Activated CD4-positive, alpha-beta T cell treated with anti-CD3 and anti-CD28 coated beads for 48 hours (primary cell): ENCODE measurements around the gene MYL5.
"Not testable (repeated sequence)": the region's sequence is repeated elsewhere in the genome, so short reads cannot be mapped to it uniquely, and the experiment has no call there.

Experiments
- DNase-seq: peaks from one replicate; pipeline ENCODE4 v3.0.0-alpha.2; 2020

MYL5 gene

DNA sequence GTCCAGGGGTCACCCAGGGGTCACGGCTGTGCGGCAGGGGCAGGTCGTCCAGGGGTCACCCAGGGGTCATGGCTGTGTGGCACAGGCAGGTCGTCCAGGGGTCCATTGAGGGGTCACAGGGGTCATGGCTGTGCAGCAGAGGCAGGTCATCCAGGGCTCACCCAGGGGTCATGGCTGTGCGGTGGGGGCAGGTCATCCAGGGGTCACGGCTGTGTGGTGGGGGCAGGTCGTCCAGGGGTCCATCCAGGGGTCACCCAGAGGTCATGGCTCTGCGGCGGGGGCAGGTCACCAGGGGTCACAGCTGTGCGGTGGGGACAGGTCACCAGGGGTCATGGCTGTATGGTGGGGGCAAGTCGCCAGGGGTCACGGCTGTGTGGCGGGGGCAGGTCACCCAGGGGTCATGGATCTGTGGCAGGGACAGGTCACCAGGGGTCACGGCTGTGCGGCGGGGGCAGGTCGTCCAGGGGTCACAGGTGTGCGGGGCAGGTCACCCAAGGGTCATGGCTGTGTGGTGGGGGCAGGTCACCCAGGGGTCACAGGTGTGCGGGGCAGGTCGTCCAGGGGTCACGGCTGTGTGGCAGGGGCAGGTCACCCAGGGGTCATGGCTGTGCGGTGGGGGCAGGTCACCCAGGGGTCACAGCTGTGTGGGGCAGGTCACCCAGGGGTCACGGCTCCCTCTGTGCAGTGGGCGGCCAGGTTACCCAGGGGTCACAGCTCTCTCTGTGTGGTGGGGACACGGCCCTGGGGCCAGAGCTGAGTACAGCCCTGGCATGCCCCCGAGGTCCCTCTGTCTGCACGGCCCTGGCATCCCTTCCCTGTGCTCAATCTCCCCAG, 16.3 kb upstream of the MYL5 start:
- no peak for DNase-seq

DNA sequence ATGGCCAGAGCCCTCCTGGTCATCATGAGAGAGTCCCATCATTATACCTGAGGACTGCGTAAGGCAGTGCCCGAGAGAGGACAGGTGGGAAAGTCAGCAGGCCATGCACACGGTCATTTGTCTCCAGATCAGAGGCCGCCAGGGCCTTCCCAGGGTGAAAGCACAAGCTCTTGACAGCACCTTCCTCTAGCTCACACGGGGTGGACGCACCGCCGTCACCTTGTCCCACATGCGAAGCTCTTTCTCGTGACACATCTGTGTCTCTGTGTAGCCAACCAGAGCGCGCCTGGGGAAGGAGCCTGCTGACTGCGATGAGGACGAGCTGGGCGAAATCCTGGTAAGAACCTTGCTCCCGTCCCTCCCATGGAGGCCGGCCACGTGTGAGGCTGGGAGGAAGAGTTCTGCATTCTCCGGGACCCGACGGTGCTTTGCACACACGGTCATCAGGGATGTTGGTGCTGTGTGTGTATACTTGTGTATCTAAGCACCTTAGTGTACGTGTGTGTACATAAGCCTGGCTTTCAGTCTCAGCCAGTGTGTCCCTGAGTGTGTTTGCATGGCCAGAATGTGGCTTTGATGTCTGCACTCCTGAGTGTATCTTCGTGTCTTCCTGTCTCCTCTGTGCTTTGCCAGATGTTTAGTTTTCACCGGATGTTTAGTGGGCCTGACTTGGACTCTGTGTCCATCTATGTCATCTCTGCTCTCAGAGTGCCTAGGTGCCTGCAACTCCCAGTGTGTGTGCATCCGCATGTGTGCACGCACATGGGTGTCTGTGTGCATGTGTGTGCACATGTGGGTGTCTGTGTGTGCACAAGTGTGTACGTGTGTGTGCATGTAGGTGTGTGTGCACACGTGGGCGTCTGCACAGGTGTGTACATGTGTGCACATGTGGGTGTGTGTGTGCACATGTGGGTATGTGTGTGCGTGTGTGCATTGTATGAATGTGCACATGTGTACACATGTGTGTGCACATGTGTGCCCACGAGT, 15.4 kb upstream of the MYL5 start:
- no peak for DNase-seq

DNA sequence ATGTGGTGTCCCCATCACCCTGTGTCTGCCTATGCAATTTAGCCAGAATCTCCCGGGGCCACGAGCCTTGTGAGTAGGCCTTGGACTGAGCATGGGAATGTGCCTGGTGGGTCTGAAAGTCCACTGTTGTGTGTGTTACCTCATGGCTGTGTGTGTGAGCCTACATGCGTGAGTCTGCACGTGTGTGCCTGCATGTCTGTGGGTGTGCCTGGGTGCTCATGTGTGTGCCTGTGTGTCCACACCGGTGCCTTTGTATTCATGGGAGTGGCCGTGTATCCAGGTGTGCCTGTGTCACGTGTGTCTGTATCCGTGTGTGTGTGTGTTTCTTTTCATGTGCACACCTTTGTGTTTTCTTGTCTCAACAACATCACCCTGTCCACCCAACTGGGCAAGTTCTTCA, 14.5 kb upstream of the MYL5 start:
- DNase-seq, result no peak

DNA sequence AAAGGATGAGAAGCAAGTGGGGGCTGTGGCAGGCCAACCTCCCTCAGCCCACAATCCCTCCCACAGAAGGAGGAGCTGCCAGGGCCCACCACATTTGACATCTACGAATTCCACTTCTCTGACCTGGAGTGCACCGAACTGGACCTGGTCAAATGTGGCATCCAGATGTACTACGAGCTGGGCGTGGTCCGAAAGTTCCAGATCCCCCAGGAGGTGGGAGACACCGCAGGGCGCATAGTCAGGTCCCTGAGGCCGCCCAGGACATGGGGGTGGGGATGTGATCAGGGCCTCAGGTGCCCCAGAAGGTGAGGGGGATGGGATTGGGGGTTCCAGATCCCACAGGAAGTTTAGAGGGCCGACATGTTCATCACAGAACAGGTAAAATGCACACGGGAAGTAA, 13.9 kb upstream of the MYL5 start:
- no peak for DNase-seq

DNA sequence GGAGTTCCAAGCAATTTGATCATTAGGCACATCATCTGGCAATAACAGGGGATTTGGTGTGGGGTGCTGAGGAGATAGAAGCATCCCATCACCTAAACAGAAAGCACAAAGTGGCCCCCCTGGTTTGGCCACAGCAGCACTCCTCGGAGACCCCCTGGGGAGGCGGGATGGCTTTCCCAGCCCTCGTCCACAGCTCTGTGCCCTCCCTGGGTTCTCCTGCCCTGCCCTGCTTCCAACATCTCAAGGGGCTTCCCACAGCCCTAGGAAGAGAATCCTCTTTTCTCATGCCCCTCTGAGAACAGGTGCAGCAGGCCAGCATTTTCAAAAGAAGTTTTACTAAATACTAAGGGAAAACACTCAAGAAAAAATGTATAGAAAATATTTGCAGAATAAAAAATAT, 13.1 kb upstream of the MYL5 start:
- DNase-seq, result no peak

DNA sequence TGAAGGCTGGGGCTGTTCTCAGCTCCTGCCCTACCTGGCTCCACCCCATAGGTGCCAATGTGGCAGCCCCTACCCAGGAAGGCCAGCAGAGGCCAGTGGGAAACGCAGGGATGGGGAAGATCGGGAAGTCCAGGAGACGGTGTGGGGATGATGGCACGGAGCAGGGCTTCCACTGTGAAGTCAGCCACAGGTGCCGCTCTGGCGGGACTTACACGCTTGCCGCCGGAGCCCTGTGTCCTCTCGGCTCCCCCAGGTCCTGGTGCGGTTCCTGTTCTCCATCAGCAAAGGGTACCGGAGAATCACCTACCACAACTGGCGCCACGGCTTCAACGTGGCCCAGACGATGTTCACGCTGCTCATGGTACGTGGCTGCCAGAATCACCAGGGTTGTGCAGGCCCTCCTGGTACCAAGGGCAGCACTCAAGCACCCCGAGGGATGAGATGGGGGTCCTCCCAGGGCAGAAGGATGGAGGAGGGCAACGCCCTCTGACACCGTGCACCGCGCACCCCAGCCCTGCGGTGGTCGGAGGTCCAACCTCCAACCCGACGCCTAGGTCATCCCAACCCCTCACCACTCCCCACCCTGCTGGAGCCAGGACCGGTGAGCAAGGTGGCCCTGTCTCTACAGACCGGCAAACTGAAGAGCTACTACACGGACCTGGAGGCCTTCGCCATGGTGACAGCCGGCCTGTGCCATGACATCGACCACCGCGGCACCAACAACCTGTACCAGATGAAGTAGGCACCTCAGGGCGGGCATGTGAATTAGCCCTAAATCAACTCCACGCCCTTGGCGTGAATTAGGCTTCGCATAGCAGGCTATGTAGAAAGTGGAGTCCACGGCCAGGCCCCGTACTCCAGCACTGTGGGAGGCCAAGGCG, 12.2 kb upstream of the MYL5 start:
- no peak for DNase-seq

DNA sequence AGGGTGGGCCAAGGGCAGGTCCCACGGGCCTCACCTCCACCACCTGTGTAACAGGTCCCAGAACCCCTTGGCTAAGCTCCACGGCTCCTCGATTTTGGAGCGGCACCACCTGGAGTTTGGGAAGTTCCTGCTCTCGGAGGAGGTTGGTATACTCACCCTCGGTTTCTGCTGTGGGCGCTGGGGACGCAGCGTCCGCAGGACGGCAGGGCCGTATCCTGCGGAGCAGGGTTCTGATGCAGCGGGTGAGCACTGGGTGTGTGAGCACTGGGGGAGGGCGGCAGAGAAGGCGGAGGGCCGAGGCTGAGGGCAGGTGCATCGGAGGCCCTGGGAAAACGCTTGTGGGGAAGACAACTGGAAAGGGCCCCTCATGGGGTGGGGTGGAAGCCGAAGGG, 11.3 kb upstream of the MYL5 start:
- DNase-seq, result no peak

DNA sequence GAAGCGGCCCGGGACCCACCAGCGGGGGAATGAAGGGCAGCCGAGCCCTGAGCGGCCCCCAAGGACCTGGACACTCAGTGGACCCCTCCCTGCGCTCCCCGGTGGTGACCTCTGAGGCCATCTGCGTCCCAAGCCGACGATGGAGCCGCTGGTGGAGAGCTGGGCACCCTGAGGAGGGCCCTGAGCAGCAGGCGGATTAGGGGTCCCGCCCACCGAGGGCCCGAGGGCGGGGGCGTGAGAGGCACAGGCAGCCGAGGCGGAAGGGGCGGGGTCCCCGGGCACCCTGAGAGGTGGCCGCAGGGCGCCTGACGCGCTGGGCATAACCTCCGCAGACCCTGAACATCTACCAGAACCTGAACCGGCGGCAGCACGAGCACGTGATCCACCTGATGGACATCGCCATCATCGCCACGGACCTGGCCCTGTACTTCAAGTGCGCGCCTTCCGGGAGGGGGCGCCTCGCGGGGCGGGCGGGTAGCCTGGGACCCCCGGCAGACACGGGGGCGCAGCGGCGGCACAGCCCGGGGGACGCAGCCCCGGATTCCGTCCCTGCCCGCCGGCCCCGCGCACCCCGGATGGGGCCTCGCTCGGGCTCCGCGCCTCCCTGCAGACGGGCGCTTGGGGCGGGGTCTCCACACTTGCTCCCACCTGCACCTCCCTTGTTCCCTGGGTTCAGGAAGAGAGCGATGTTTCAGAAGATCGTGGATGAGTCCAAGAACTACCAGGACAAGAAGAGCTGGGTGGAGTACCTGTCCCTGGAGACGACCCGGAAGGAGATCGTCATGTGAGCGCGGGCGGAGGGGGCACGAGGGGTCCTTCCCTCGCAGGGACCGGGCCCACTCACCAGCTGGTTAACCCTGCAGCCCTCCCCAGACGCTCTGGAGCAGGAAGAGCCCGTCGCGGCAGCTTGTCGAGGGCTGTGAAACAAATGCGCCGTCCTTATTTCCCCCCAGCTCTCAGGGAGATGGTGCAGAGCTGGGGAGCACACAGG, 10.6 kb upstream of the MYL5 start:
- peak; percentile 81 for DNase-seq

DNA sequence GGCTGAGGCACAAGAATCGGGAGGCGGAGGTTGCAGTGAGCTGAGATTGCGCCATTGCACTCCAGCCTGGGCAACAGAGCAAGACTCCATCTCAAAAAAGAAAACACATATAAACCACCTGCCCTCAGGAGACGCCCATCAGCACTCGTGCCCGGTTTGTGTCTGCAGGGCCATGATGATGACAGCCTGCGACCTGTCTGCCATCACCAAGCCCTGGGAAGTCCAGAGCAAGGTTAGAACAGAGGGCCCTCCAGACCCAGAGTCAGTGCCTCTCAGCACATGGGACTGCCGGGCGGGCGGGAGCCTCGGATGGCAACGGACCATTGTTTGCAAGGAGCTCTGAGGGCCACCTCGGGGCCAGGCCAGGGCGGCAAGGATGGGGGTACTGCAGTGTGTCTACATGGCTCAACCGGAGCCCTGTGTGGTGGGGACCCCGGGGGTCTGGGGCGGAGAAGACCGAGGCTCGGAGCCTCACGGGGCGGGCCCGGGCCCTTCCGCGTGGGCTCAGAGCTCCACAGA, 9.6 kb upstream of the MYL5 start:
- DNase-seq, result peak; percentile 2

DNA sequence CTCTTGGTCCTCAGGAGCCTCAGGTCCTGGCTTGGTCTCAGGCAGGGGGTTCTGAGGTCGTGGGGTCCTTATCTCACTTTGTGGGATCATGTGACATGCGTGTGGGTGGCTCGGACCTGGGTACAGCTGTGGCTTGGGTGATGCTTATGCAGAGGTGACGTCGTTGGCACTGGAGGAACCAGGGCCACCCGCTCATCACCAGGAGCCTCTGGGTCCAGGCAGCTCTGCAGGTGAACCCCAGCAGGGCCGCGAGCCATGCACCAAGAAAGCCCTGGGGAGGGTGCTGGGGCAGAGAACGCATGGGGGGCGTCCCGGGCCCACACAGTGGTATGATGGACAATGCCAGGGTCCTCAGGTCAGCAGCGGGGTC, 9.0 kb upstream of the MYL5 start:
- DNase-seq, result no peak

DNA sequence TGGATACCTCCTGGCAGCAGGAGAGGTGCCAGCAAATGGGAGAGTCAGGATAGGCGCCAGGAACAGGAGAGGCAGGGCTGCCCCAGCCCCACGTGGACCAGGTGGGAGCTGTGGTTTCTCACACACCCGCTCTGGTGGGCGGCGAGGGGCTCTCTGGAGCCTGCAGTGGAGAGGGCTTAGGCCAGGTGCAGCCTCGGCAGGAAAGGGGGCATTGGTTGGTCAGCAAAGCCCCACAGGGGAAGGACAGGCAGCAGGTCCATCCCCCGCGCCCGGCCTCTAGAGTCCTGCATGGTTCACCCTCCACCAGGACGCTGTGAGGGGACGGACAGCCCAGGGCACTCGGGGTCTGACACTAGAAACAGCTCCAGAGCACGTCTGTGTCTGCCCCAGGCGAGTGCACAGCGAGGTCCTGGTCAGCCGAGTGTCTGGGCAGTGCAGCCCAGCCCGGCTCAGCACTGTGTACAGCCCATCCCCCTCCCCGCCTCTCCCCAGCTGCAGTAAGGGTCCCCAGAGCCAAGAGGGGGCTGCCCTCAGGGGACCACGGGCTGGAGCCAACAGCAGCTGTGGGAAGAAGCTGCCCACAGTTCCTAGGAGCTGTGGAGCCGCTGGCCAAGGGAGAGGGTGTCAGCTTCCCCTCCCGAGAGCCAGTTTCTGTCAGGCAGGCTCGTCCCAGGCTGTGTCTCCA, 8.4 kb upstream of the MYL5 start:
- DNase-seq, result no peak

DNA sequence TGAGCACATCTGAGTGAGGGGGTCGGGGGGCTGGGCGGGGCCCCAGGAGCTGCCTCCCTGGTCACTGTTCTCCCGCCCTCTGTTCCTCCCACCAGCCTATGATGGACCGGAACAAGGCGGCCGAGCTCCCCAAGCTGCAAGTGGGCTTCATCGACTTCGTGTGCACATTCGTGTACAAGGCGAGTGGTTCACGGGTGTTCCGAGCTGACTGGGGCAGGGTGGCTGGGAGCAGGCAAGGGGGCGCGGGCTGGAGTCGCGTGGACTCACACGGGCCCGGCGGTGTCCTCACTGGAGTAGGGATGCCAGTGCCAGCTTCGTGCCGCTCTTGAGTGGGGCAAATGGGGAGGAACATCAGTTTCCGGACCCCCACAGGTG, 7.9 kb upstream of the MYL5 start:
- no peak for DNase-seq

DNA sequence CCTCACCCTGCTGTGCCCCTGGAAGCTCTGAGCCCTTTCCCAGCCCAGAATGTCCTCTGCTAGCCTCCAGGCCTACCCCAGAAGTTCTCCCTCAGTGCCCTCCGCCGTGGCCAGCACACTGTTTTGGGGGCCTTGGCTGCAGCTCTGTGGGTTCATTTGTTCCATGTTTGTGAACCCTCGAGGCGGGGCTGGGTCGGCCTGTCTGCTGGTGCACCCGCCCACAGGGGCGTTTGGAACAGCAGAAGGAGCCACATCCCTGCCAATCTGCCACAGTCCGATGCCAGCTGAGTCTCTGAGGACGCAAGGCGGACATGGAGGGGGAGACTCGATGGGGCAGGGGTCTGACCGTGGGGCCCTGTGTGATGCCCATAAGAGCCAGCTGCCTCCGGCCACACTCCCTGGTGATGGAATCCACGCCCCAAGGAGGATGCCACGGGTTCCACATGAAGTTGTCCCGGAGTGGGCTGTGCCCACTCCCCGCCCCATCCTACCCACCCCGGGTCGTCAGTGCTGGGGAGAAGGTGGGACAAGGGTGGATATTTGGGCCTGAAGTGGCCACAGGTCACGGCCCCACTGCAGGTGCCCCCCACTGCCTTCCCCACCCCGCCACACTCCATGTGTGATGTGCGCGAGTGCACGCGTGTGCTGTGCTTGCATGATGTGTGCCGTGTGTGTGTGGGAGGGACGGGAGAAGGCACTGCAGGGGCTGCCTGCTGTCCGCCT, 7.4 kb upstream of the MYL5 start:
- no peak for DNase-seq

DNA sequence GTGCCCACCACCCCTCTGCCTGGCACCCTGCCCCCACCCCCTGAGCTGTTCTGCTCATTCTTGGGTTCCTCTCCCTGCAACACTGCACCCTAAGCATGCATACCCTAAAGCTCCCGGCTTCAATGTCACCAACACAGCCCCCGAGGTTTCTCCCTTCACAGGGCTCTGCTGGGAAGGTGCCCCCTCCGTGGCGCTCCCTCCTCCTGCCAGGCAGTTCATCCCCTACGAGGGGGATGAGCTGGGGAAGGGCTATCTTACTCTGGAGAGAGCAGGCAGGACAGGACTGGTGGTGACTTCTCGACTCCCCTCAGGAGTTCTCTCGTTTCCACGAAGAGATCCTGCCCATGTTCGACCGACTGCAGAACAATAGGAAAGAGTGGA, 6.8 kb upstream of the MYL5 start:
- no peak for DNase-seq

DNA sequence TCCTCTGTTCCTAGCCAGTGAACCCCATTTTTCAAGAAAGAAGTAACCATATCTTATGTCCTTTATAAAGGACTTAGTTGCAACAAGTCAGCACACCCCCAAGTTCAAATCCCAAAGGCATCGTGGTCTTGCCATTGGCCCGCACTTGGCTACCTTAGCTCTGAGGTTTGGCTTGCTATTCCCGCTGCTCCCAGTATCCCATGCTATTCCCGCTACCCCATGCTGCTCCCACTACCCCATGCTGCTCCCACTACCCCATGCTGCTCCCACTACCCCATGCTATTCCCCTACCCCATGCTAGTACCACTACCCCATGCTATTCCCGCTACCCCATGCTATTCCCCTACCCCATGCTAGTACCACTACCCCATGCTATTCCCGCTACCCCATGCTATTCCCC, 6.1 kb upstream of the MYL5 start:
- DNase-seq, result not testable (repeated sequence)

DNA sequence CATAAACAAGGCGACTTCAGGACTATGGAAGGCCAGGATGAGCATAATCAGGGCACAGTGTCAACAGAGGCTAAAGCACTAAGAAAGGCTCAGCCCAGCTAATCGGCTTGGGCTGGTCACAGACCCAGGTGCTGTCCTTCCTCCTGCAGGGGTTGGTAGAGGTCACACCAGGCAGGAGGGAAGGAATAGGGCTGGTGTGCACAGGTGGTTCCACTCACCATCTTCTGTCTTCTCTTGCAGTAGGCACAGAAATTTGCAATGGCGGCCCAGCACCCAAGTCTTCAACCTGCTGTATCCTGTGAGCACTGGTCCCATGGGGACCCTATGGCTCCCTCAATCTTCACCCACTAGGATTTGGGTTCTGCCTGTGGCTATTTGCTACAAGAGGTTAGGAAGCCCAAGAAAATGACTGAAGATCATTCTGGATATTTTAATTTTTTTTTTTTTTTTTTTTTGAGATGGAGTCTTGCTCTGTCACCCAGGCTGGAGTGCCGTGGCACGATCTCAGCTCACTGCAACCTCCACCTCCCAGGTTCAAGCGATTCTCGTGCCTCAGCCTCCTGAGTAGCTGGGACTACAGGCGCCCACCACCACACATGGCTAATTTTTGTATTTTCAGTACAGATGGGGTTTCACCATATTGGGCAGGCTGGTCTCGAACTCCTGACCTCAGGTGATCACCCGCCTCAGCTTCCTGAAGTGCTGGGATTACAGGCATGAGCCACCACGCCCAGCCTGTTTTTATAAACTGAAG, 4.4 kb upstream of the MYL5 start:
- DNase-seq, result not testable (repeated sequence)

DNA sequence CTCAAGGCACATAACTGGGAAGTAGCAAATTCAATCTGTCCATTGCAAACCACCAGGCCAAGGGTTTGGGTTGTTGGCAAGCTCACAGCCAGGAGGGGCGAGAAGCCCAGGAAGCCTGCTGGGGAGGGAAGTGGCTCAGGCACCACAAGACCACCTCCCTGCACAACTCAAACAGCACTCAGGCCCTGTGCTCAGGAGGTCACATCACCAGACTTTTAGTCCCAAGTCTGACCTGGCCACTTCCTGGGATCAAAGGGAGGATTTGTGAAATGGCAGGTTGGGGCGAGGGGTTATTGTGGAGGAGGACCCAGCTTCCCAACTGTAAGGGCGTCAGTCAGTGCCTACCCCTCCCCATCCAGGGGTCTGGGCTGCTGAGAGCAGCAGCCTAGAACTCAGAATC, 2.6 kb upstream of the MYL5 start:
- DNase-seq, result no peak

DNA sequence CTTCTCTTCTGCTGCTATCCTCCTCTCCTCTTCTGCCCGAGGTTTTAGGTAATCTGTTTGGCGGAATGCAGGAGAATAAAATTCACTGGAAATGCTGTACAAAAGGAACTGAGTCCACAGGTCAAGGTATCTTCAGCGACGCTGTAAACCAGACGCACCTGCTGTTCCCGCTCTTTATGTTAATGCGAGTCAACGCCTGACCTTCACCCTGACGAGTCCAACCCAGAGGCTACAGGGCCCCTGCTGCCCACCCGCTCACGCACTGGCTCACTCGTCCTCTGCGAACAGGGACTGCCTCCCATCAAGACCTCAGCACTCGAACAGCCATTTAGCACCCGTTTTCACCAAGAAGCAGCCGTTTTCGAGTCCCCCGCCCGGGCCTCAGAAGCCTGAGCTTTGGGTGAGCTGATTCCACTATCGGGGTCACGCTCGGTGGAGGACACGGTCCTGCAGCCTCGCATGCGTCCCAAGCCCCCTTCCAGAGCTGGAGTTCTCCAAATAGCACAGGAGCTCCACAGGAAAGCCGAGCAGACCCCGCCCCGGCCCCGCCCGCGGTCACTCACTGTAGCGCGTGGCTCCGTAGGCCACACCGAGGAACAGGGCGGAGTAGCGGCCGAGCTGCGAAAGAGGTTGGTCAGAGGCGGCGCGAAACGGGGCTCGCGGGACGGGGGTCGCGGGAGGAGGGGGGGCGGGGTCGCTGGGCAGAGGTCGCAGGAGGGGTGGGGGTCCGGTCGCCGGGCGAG, 822 bp upstream of the MYL5 start:
- no peak for DNase-seq
